ENCODE measurements around the gene NANOS2. TPM values are rescaled to one million over a fixed set of nuclear protein-coding genes. Genes with fewer than 3 reads are reported as not detected.

Gene NANOS2
- total and polyA plus RNA-seq, 2 of the 13 experiments (the other 11 are each of a cell fraction or from before 2014, with no cell fraction given) = not detected

DNA sequence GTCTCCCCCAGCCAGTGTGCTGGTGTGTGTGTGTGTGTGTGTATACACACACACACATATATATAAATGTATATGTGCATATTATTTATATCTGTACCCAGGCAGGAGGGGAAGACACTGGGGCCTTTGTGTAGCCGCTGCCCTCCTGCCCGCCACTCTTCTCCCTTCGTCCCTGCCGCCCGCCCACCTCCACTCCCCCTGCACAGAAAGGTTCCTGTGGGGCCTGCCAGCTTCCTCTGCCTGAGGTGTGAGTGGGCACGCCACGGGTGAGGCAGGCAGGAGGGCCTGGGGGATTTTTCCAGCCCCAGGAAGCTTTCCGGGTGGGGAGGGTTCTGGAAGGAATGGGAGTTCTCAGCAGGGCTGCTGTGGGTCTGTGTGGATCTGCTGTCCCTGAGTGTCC is 35.5 kb downstream of the NANOS2 start (continued):
- no peak for TF ChIP-seq ZNF761 (CRISPR knock-in tag; conservative IDR thresholded peaks at IDR 0.05)
- TF ChIP-seq, protein P1, sequence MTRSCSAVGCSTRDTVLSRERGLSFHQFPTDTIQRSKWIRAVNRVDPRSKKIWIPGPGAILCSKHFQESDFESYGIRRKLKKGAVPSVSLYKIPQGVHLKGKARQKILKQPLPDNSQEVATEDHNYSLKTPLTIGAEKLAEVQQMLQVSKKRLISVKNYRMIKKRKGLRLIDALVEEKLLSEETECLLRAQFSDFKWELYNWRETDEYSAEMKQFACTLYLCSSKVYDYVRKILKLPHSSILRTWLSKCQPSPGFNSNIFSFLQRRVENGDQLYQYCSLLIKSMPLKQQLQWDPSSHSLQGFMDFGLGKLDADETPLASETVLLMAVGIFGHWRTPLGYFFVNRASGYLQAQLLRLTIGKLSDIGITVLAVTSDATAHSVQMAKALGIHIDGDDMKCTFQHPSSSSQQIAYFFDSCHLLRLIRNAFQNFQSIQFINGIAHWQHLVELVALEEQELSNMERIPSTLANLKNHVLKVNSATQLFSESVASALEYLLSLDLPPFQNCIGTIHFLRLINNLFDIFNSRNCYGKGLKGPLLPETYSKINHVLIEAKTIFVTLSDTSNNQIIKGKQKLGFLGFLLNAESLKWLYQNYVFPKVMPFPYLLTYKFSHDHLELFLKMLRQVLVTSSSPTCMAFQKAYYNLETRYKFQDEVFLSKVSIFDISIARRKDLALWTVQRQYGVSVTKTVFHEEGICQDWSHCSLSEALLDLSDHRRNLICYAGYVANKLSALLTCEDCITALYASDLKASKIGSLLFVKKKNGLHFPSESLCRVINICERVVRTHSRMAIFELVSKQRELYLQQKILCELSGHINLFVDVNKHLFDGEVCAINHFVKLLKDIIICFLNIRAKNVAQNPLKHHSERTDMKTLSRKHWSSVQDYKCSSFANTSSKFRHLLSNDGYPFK (CRISPR knock-in tag; IDR thresholded peaks at IDR 0.05; ENCODE audit: borderline replicate concordance) = no peak
- TF ChIP-seq, protein P2, sequence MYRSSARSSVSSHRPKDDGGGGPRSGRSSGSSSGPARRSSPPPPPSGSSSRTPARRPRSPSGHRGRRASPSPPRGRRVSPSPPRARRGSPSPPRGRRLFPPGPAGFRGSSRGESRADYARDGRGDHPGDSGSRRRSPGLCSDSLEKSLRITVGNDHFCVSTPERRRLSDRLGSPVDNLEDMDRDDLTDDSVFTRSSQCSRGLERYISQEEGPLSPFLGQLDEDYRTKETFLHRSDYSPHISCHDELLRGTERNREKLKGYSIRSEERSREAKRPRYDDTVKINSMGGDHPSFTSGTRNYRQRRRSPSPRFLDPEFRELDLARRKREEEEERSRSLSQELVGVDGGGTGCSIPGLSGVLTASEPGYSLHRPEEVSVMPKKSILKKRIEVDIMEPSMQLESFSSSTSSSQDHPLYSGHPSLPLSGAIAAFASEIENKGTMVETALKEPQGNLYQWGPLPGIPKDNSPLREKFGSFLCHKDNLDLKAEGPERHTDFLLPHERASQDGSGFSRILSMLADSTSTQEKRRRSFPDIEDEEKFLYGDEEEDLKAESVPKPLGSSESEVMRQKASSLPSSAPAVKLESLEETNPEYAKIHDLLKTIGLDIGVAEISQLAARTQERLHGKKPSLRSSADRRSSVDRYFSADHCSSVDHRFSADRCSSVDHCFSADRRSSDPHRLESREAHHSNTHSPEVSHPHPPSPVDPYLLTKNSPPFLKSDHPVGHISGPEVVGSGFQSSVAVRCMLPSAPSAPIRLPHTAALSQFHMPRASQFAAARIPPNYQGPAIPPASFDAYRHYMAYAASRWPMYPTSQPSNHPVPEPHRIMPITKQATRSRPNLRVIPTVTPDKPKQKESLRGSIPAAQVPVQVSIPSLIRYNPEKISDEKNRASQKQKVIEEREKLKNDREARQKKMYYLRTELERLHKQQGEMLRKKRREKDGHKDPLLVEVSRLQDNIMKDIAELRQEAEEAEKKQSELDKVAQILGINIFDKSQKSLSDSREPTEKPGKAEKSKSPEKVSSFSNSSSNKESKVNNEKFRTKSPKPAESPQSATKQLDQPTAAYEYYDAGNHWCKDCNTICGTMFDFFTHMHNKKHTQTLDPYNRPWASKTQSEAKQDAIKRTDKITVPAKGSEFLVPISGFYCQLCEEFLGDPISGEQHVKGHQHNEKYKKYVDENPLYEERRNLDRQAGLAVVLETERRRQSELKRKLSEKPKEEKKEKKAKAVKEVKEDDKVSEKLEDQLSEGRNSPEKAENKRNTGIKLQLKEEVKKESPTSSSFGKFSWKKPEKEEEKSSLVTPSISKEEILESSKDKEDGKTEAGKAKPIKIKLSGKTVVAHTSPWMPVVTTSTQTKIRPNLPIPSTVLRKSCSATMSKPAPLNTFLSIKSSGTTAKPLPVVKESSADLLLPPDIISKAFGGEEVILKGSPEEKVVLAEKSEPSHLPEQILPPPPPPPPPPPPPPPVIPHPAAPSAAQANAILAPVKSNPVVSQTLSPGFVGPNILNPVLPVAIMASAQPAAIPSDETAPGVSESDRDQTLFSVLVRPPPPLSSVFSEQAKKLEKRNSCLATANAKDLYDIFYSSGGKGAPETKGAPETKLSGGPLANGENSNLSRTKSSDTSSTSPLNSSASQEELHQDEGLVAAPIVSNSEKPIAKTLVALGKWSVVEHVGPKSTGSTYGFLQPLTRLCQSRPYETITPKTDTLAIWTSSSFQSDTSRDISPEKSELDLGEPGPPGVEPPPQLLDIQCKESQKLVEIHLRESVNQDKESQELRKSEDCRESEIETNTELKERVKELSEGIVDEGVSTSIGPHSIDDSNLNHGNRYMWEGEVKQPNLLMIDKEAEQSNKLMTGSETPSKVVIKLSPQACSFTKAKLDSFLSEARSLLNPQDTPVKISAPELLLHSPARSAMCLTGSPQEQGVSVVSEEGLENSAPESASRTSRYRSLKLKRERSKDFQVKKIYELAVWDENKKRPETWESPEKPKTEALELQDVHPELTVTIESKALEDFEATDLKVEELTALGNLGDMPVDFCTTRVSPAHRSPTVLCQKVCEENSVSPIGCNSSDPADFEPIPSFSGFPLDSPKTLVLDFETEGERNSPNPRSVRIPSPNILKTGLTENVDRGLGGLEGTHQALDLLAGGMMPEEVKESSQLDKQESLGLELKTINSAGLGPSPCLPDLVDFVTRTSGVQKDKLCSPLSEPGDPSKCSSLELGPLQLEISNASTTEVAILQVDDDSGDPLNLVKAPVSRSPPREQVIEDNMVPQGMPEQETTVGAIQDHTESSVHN (CRISPR knock-in tag; IDR thresholded peaks at IDR 0.05) = no peak
- no peak for TF ChIP-seq ZNF772 (CRISPR knock-in tag; IDR thresholded peaks at IDR 0.05)
- TF ChIP-seq FOXK1 (CRISPR knock-in tag; IDR thresholded peaks at IDR 0.05; ENCODE audit: borderline replicate concordance, low read depth) = no peak
- no peak for TF ChIP-seq SOX6 (IDR thresholded peaks at IDR 0.05)
- no peak for TF ChIP-seq SOX6 (CRISPR knock-in tag; IDR thresholded peaks at IDR 0.05)
- no peak for TF ChIP-seq ZNF282 (IDR thresholded peaks at IDR 0.05; ENCODE audit: partially characterized antibody)
- TF ChIP-seq ZSCAN25 (CRISPR knock-in tag; IDR thresholded peaks at IDR 0.05) = peak; percentile 93
- peak; percentile 25 for TF ChIP-seq HNRNPLL (IDR thresholded peaks at IDR 0.05; ENCODE audit: low read depth, low read length, poor library complexity, severe bottlenecking)
- no peak for TF ChIP-seq CHCHD3 (CRISPR knock-in tag; IDR thresholded peaks at IDR 0.05)

Data from HepG2 (cell line).